Stomach smooth muscle (tissue), 2 donors: ENCODE data around the gene C2orf78.
A peak's percentile ranks its signal among the peaks of the same experiment; 100 is the strongest.
"Not testable (repeated sequence)": the region's sequence is repeated elsewhere in the genome, so short reads cannot be mapped to it uniquely, and the experiment has no call there.

Experiments
- H3K27ac ChIP-seq: one replicate; pipeline ENCODE4 v1.7.0; 2013; ENCODE audit warnings: mild to moderate bottlenecking, low read length, inconsistent platforms
- H3K27me3 ChIP-seq, 2 donors: one replicate each; pipeline ENCODE4 v1.7.0; 2013; ENCODE audit warnings: low read length in 2 of 2; ENCODE audit not compliant: insufficient read depth in 2 of 2, control insufficient read depth in 1 of 2
- H3K36me3 ChIP-seq, 2 donors: one replicate each; pipeline ENCODE4 v1.7.0; 2013; ENCODE audit warnings: low read length in 2 of 2; ENCODE audit not compliant: control insufficient read depth in 2 of 2, insufficient read depth in 2 of 2
- H3K4me1 ChIP-seq: one replicate; pipeline ENCODE4 v1.7.0; 2013; ENCODE audit warnings: low read length; ENCODE audit not compliant: control insufficient read depth, insufficient read depth
- H3K4me3 ChIP-seq, 2 donors: one replicate each; pipeline ENCODE4 v1.7.0; 2013; ENCODE audit warnings: low read length in 2 of 2
- H3K9ac ChIP-seq, 2 donors: one replicate each; pipeline ENCODE4 v1.7.0; 2013; ENCODE audit warnings: low read length in 2 of 2, mild to moderate bottlenecking in 1 of 2
- H3K9me3 ChIP-seq, 2 donors: one replicate each; pipeline ENCODE4 v1.7.0; 2013; ENCODE audit warnings: low read length in 2 of 2; ENCODE audit not compliant: control insufficient read depth in 2 of 2
- donor health status: healthy.
- donor health status: Pancreatic carcinoma.

The C2orf78 gene

GRCh38 chr2:73759904-73760303 is 24.1 kb upstream of the C2orf78 start:
- Histone ChIP-seq H3K9ac (no peak overlapping the region), H3K27ac (no peak overlapping the region), H3K4me1 (peaks cover 14% of the 10 kb centered on the region), H3K9me3 (no peaks in the 10 kb centered on the region), H3K4me3 (no peak overlapping the region), H3K36me3 (peaks cover 27 to 32% of the 10 kb centered on the region in 2 donors), H3K27me3 (no peaks in the 10 kb centered on the region)

DNA sequence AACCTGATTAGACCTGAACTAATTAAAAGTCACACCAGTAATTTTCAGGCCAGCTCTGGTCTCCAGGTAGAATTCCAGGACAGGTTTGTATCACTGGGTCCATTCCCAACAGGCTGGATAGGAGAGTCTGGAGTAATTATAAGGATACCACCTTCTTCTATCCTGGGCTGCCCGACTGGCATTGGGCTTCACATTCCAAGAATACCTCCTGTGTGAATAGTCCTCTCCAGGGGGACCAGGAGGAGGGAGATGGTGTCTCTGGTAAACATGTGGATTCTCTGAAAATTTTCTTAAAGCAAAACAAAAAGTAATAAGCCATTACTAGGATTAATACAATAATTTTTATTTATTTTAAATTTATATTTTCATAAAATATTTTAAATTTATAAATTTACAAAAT is 21.4 kb upstream of the C2orf78 start:
- Histone ChIP-seq H3K9me3 (no peaks in the 10 kb centered on the region), H3K36me3 (peaks cover 26 to 28% of the 10 kb centered on the region in 2 donors), H3K9ac (no peak overlapping the region), H3K27ac (no peak overlapping the region), H3K27me3 (no peaks in the 10 kb centered on the region), H3K4me1 (peaks cover 14% of the 10 kb centered on the region), H3K4me3 (no peak overlapping the region)

DNA sequence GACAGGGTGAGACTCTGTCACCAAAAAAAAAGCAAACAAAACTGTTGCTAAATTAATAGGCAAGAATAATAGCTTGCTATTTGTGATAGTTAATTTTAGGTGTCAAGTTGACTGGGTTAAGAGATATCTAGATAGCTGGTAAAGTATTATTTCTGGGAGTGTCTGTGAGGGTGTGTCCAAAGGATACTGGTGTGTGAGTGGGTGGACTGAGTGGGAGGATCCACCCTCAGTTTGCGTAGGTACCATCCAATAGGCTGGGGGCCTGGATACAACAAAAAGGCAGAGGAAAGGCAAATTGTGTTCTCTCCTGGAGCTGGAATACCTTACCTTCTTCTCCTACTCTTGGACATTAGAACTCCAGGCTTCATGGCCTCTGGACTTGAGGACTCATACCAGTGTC is 19.0 kb upstream of the C2orf78 start:
- H3K27me3 ChIP-seq = no peaks in the 10 kb centered on the region
- H3K36me3 ChIP-seq = peaks cover 35 to 36% of the 10 kb centered on the region in 2 donors
- no peak overlapping the region for H3K27ac ChIP-seq
- peaks cover 4% of the 10 kb centered on the region for H3K4me1 ChIP-seq
- no peak overlapping the region for H3K9ac ChIP-seq
- H3K9me3 ChIP-seq = no peaks in the 10 kb centered on the region
- H3K4me3 ChIP-seq = no peak overlapping the region

DNA sequence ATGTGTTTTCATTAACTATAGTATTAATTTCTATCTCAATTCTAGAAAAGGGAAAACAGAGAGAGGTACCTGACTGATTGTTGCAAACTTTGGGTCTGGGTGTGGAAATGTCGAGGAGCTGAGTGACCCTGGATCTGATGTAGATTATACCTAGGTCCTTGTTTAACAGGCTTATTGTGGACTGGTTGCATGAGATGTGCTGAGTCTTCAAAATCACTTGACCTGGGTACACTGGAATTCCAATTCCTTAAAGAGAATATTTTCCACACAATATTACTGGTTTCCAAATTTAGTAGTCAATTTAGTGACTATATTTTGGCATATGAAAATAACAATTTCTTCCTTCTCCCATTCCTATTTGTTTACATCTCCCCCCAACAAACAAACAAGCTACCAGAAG is 17.6 kb upstream of the C2orf78 start:
- Histone ChIP-seq H3K4me3 (no peak overlapping the region), H3K4me1 (no peaks in the 10 kb centered on the region), H3K9me3 (no peaks in the 10 kb centered on the region), H3K9ac (no peak overlapping the region), H3K27me3 (no peaks in the 10 kb centered on the region), H3K36me3 (peaks cover 29 to 30% of the 10 kb centered on the region in 2 donors), H3K27ac (no peak overlapping the region)

GRCh38 chr2:73766994-73767393 is 17.0 kb upstream of the C2orf78 start:
- H3K27me3 ChIP-seq = no peaks in the 10 kb centered on the region
- no peaks in the 10 kb centered on the region for H3K9me3 ChIP-seq
- no peak overlapping the region for H3K4me3 ChIP-seq
- no peaks in the 10 kb centered on the region for H3K4me1 ChIP-seq
- H3K36me3 ChIP-seq = peaks cover 26 to 30% of the 10 kb centered on the region in 2 donors
- no peak overlapping the region for H3K27ac ChIP-seq
- no peak overlapping the region for H3K9ac ChIP-seq

DNA sequence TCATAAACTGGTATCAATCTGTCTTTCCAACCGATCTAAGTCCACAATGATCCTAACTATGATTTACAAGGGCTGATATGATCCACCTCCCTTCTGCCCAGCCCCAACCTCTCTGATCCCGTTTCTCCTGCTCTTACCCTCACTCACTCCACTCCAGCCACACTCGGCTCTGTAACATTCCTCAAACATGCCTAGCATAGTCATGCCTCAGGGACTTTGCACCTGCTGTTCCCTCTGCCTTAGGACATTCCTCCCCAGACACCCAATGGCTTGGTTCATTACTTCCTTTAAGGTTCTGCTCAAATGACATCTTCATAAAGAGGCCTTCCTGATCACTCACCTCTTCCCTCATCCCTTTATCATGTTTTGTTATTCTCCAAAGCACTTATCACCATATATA is 13.3 kb upstream of the C2orf78 start:
- Histone ChIP-seq H3K27ac (no peak overlapping the region), H3K36me3 (peaks cover 25 to 35% of the 10 kb centered on the region in 2 donors), H3K27me3 (no peaks in the 10 kb centered on the region), H3K9ac (no peak overlapping the region), H3K9me3 (no peaks in the 10 kb centered on the region), H3K4me1 (no peaks in the 10 kb centered on the region), H3K4me3 (no peak overlapping the region)

DNA sequence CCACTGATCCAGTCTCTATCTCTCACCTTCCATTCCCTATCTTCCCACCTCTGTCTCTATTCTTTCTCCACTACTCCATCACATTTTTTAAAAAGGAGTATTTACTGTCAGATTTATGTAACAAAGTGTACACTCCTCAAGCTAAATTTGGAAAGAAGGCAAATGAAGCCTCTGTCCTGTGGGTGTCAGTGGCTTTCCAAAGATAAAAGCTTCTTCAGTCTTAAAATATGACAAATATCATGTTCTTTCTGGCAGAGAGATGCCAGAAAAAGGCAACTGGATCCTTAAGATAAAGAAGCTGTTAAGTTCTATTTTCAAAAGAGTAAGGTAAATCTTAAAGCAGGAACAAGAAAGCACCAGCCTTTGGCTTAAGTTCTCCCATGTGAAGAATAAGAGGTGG is 11.2 kb upstream of the C2orf78 start:
- peaks cover 25 to 32% of the 10 kb centered on the region in 2 donors for H3K36me3 ChIP-seq
- H3K4me3 ChIP-seq = no peak overlapping the region
- no peaks in the 10 kb centered on the region for H3K9me3 ChIP-seq
- H3K4me1 ChIP-seq = no peaks in the 10 kb centered on the region
- H3K9ac ChIP-seq = no peak overlapping the region
- H3K27me3 ChIP-seq = no peaks in the 10 kb centered on the region
- no peak overlapping the region for H3K27ac ChIP-seq

- Histone ChIP-seq H3K4me1 (peaks cover 12% of the 10 kb centered on the region), H3K27me3 (no peaks in the 10 kb centered on the region), H3K9me3 (no peaks in the 10 kb centered on the region), H3K9ac (no peak overlapping the region), H3K27ac (no peak overlapping the region), H3K36me3 (peaks cover 16 to 23% of the 10 kb centered on the region in 2 donors), H3K4me3 (no peak overlapping the region)
Observed at GRCh38 chr2:73776381-73776780, 7.6 kb upstream of the C2orf78 start.

GRCh38 chr2:73776869-73777519 is 7.0 kb upstream of the C2orf78 start:
- no peaks in the 10 kb centered on the region for H3K9me3 ChIP-seq
- no peaks in the 10 kb centered on the region for H3K27me3 ChIP-seq
- H3K9ac ChIP-seq = no peak overlapping the region
- H3K27ac ChIP-seq = no peak overlapping the region
- peaks cover 12% of the 10 kb centered on the region for H3K4me1 ChIP-seq
- no peak overlapping the region for H3K4me3 ChIP-seq
- peaks cover 16 to 23% of the 10 kb centered on the region in 2 donors for H3K36me3 ChIP-seq

DNA sequence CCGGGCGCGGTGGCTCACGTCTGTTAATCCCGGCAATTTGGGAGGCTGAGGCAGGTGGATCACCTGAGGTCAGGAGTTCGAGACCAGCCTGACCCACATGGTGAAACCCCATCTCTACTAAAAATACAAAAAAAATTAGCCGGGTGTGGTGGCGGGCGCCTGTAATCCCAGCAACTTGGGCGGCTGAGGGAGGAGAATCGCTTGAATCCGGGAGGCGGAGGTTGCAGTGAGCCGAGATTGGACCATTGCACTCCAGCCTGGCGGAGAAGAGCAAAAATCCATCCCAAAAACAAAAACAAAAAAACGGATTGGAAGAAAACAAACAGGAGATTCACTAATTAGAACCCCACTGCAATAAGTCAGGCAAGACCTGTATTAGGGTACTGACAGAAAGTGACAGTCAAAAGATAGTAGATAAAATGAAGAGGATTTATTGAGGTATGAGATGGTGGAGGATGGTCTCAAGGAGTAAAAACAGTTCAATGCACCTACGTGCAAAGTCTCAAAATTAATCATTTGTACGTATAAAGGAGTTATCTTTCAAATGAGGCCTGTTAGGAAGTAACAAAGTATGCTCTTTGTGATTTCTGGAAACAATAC is 5.0 kb upstream of the C2orf78 start:
- peaks cover 12% of the 10 kb centered on the region for H3K4me1 ChIP-seq
- H3K27ac ChIP-seq, H3K27me3 ChIP-seq, H3K36me3 ChIP-seq, H3K9me3 ChIP-seq: not testable (repeated sequence)
- H3K4me3 ChIP-seq = peak overlapping the region; percentile 96 to 100
- H3K9ac ChIP-seq = peak overlapping the region; percentile 96 to 99
